WTC11 (cell line): ENCODE measurements around the gene PMS2. TPM values are rescaled to one million over a fixed set of nuclear protein-coding genes. Genes with fewer than 3 reads are reported as not detected.

Experiments
- ATAC-seq: fragments of 200-7000 bp; cut with Tn5 transposase; 2 replicates; pipeline ENCODE4 v1.10.0; 2021; ENCODE audit warnings: mild to moderate bottlenecking, moderate library complexity
- CTCF ChIA-PET: fragments of 300-600 bp; sonication (Branson Sonifier 250); formaldehyde crosslinking; loops from one replicate; lab custom pipeline; 2021; ENCODE audit warnings: antibody characterized with exemption; lab: Charles Lee
- POLR2A ChIA-PET: fragments of 350-600 bp; sonication (Branson Sonifier 250); formaldehyde crosslinking; loops from one replicate; lab custom pipeline; 2021; ENCODE audit warnings: antibody characterized with exemption; lab: Charles Lee
- DNase-seq: peaks from one replicate; pipeline ENCODE4 v3.0.0; 2021; ENCODE audit warnings: low spot score
- H3K27ac Mint-ChIP-seq: 2 replicates; pipeline ENCODE4 v1.8.0; 2021; ENCODE audit warnings: mixed read lengths
- H3K27me3 Mint-ChIP-seq: 2 replicates; pipeline ENCODE4 v1.8.0; 2021; ENCODE audit warnings: low read depth, mild to moderate bottlenecking, moderate library complexity, mixed read lengths
- H3K36me3 Mint-ChIP-seq: 2 replicates; pipeline ENCODE4 v1.8.0; 2021; ENCODE audit warnings: mixed read lengths
- H3K4me1 Mint-ChIP-seq: 2 replicates; pipeline ENCODE4 v1.8.0; 2022; ENCODE audit warnings: mixed read lengths
- H3K4me3 Mint-ChIP-seq: 2 replicates; pipeline ENCODE4 v1.8.0; 2021; ENCODE audit warnings: mild to moderate bottlenecking, moderate library complexity, mixed read lengths
- H3K9me3 Mint-ChIP-seq: 2 replicates; pipeline ENCODE4 v1.8.0; 2021; ENCODE audit warnings: mixed read lengths
- FOXK1 ChIP-seq: sonication (generic); formaldehyde crosslinking; IDR thresholded peaks from 2 replicates; pipeline ENCODE4 v1.8.0; 2022; ENCODE audit warnings: mild to moderate bottlenecking, moderate library complexity, missing genetic modification reagents
- FOXP1 ChIP-seq: sonication (generic); formaldehyde crosslinking; IDR thresholded peaks from 2 replicates; pipeline ENCODE4 v1.8.0; 2022; ENCODE audit warnings: missing genetic modification reagents, mild to moderate bottlenecking, moderate library complexity, borderline replicate concordance
- NR1H2 ChIP-seq: sonication (generic); formaldehyde crosslinking; IDR thresholded peaks from 2 replicates; pipeline ENCODE4 v1.9.0; 2021; ENCODE audit warnings: mild to moderate bottlenecking, moderate library complexity, missing genetic modification reagents
- OVOL2 ChIP-seq: fragments of 250-450 bp; sonication (Bioruptor Pico); IDR thresholded peaks from 2 replicates; pipeline ENCODE4 v1.9.0; 2021; ENCODE audit warnings: mild to moderate bottlenecking, borderline replicate concordance
- SP1 ChIP-seq: sonication (generic); formaldehyde crosslinking; conservative IDR thresholded peaks from 2 replicates; pipeline ENCODE4 v1.8.1; 2022; ENCODE audit warnings: missing genetic modification reagents
- ZNF138 ChIP-seq: sonication (generic); formaldehyde crosslinking; conservative IDR thresholded peaks from 2 replicates; pipeline ENCODE4 v1.8.1; 2022; ENCODE audit warnings: mild to moderate bottlenecking, moderate library complexity, missing genetic modification reagents
- total RNA-seq: library from RNA; stranded (reverse); gene quantifications from 3 replicates; pipeline ENCODE4 v1.2.3, GENCODE V29; 2021
- TF ChIP-seq, protein P1 (sequence below): fragments of 250-450 bp; sonication (Bioruptor Pico); IDR thresholded peaks from 2 replicates; pipeline ENCODE4 v1.9.0; 2021; ENCODE audit warnings: mild to moderate bottlenecking
- TF ChIP-seq, protein P2 (sequence below): sonication (generic); formaldehyde crosslinking; IDR thresholded peaks from 2 replicates; pipeline ENCODE4 v1.8.0; 2023; ENCODE audit warnings: mild to moderate bottlenecking, missing genetic modification reagents
- TF ChIP-seq, protein P3 (sequence below): fragments of 250-450 bp; sonication (Bioruptor Pico); IDR thresholded peaks from 2 replicates; pipeline ENCODE4 v2.1.2; 2022; ENCODE audit warnings: mild to moderate bottlenecking, moderate library complexity
- TF ChIP-seq, protein P4 (sequence below): fragments of 250-450 bp; sonication (Bioruptor Pico); IDR thresholded peaks from 2 replicates; pipeline ENCODE4 v1.9.0; 2021; ENCODE audit warnings: mild to moderate bottlenecking, borderline replicate concordance
- TF ChIP-seq, protein P5 (sequence below): sonication (generic); formaldehyde crosslinking; IDR thresholded peaks from 2 replicates; pipeline ENCODE4 v1.8.1; 2023; ENCODE audit warnings: mild to moderate bottlenecking, missing genetic modification reagents
- TF ChIP-seq, protein P6 (sequence below): sonication (generic); formaldehyde crosslinking; IDR thresholded peaks from 2 replicates; pipeline ENCODE4 v1.8.0; 2022; ENCODE audit warnings: mild to moderate bottlenecking, missing genetic modification reagents
- TF ChIP-seq, protein P7 (sequence below): sonication (generic); formaldehyde crosslinking; IDR thresholded peaks from 2 replicates; pipeline ENCODE4 v1.8.0; 2023; ENCODE audit warnings: missing genetic modification reagents

PMS2 gene
- total RNA-seq, 1 experiment from 2014 or later: 14.6 TPM

DNA sequence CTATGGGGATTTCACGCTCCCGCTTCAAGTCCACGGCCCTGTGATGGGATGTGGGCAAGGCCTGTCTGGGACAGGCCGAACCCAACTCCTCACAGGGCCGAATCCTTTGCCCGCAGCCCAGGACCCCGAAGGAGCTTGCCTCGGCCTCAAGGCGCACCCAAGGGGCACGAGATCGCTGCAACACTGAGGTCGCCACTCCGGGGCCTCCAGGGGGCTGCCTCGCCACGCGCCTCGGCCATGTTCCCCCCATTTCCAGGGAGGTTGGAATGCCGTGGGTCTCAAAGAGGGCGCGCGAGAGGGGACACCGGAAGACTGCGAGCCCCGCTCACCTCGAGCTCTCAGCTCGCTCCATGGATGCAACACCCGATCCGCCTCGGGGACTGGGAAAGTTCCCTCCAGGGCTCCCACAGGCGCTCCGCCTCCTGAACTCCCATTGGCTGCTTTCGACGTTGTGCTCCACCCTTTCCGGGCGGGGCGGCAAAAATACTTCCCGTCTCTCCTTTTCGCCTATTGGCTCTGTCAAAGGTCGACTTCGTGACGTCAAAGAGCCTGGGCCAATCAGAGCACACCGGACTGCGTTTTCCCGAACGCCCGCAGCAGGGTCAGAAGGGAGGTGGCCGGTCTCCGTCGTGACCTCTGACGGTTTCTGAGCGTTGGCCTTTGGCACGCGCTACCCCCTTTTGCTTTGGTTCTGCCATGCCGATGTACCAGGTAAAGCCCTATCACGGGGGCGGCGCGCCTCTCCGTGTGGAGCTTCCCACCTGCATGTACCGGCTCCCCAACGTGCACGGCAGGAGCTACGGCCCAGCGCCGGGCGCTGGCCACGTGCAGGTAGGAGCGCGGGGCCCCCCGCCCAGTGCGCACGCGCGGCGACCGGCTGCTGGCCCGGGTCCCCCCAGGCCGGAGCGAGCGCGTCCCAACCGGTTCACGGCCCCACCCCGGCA is at the start of gene PMS2, which contains the start of gene AIMP2 (continued):
- TF ChIP-seq, protein P1, sequence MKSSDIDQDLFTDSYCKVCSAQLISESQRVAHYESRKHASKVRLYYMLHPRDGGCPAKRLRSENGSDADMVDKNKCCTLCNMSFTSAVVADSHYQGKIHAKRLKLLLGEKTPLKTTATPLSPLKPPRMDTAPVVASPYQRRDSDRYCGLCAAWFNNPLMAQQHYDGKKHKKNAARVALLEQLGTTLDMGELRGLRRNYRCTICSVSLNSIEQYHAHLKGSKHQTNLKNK (CRISPR knock-in tag): no peak
- TF ChIP-seq, protein P2, sequence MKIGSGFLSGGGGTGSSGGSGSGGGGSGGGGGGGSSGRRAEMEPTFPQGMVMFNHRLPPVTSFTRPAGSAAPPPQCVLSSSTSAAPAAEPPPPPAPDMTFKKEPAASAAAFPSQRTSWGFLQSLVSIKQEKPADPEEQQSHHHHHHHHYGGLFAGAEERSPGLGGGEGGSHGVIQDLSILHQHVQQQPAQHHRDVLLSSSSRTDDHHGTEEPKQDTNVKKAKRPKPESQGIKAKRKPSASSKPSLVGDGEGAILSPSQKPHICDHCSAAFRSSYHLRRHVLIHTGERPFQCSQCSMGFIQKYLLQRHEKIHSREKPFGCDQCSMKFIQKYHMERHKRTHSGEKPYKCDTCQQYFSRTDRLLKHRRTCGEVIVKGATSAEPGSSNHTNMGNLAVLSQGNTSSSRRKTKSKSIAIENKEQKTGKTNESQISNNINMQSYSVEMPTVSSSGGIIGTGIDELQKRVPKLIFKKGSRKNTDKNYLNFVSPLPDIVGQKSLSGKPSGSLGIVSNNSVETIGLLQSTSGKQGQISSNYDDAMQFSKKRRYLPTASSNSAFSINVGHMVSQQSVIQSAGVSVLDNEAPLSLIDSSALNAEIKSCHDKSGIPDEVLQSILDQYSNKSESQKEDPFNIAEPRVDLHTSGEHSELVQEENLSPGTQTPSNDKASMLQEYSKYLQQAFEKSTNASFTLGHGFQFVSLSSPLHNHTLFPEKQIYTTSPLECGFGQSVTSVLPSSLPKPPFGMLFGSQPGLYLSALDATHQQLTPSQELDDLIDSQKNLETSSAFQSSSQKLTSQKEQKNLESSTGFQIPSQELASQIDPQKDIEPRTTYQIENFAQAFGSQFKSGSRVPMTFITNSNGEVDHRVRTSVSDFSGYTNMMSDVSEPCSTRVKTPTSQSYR (CRISPR knock-in tag): no peak
- TF ChIP-seq, protein P3, sequence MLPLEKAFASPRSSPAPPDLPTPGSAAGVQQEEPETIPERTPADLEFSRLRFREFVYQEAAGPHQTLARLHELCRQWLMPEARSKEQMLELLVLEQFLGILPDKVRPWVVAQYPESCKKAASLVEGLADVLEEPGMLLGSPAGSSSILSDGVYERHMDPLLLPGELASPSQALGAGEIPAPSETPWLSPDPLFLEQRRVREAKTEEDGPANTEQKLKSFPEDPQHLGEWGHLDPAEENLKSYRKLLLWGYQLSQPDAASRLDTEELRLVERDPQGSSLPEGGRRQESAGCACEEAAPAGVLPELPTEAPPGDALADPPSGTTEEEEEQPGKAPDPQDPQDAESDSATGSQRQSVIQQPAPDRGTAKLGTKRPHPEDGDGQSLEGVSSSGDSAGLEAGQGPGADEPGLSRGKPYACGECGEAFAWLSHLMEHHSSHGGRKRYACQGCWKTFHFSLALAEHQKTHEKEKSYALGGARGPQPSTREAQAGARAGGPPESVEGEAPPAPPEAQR (CRISPR knock-in tag): no peak
- TF ChIP-seq, protein P4, sequence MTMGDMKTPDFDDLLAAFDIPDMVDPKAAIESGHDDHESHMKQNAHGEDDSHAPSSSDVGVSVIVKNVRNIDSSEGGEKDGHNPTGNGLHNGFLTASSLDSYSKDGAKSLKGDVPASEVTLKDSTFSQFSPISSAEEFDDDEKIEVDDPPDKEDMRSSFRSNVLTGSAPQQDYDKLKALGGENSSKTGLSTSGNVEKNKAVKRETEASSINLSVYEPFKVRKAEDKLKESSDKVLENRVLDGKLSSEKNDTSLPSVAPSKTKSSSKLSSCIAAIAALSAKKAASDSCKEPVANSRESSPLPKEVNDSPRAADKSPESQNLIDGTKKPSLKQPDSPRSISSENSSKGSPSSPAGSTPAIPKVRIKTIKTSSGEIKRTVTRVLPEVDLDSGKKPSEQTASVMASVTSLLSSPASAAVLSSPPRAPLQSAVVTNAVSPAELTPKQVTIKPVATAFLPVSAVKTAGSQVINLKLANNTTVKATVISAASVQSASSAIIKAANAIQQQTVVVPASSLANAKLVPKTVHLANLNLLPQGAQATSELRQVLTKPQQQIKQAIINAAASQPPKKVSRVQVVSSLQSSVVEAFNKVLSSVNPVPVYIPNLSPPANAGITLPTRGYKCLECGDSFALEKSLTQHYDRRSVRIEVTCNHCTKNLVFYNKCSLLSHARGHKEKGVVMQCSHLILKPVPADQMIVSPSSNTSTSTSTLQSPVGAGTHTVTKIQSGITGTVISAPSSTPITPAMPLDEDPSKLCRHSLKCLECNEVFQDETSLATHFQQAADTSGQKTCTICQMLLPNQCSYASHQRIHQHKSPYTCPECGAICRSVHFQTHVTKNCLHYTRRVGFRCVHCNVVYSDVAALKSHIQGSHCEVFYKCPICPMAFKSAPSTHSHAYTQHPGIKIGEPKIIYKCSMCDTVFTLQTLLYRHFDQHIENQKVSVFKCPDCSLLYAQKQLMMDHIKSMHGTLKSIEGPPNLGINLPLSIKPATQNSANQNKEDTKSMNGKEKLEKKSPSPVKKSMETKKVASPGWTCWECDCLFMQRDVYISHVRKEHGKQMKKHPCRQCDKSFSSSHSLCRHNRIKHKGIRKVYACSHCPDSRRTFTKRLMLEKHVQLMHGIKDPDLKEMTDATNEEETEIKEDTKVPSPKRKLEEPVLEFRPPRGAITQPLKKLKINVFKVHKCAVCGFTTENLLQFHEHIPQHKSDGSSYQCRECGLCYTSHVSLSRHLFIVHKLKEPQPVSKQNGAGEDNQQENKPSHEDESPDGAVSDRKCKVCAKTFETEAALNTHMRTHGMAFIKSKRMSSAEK: 0 out of 2 replicates have a peak, but pooled peaks have one; percentile 48
- TF ChIP-seq, protein P5, sequence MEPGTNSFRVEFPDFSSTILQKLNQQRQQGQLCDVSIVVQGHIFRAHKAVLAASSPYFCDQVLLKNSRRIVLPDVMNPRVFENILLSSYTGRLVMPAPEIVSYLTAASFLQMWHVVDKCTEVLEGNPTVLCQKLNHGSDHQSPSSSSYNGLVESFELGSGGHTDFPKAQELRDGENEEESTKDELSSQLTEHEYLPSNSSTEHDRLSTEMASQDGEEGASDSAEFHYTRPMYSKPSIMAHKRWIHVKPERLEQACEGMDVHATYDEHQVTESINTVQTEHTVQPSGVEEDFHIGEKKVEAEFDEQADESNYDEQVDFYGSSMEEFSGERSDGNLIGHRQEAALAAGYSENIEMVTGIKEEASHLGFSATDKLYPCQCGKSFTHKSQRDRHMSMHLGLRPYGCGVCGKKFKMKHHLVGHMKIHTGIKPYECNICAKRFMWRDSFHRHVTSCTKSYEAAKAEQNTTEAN: no peak; the same call in none of the 2 replicates
- peak; percentile 85 for TF ChIP-seq FOXK1 (CRISPR knock-in tag)
- peak; percentile 91 for TF ChIP-seq SP1 (CRISPR knock-in tag)
- TF ChIP-seq NR1H2: no peak
- TF ChIP-seq OVOL2 (CRISPR knock-in tag): no peak
- TF ChIP-seq ZNF138 (CRISPR knock-in tag): peak; percentile 84; the same call in 1 of the 2 replicates

DNA sequence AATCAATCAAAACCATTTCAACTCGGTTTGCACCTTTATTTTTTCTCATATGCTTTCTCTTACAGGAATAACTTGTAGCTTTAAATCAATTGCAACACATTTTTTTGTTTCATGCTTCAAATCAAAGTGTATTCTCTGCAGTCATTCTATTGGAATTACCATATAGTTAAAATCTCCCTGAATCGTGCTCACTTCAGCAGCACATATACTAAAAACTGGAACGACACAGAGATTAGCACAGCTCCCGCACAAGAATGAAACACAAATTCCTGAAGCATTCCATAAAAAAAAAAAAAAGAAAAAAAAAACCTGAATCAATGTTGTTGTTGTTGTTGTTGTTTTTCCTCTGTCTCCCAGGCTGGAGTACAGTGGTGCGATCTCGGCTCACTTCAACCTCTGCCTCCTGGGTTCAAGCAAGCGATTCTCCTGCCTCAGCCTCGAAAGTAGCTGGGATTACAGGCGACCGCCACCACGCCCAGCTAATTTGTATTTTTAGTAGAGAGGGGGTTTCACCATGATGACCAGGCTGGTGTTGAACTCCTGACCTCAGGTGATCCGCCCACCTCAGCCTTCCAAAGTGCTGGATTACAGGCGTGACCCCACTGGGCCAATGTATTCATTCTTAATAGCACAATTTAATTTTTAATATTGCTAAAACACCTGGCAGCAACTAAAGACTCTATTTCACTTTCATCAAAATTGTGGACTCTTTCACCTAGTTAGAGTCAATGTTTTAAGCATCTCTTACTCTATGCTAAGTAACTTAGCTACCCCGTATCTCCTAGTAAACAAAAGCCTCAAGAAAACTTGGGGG is 48.7 kb upstream of the PMS2 start:
- peak overlapping the region; percentile 98 for H3K4me3 Mint-ChIP-seq
- peak overlapping the region; percentile 90 for H3K27ac Mint-ChIP-seq
- peaks cover 15% of the 10 kb centered on the region for H3K4me1 Mint-ChIP-seq
- ChIA-PET POLR2A (no interaction called here), CTCF (interaction anchor here (0.6 to 1.2 kb wide), 4 partner anchors 45 to 266 kb away, joined by 3 read pairs; no protein-coding TSS in a partner anchor)
- no peaks in the 10 kb centered on the region for H3K27me3 Mint-ChIP-seq
- H3K36me3 Mint-ChIP-seq: peaks cover 13% of the 10 kb centered on the region
- TF ChIP-seq, protein P6, sequence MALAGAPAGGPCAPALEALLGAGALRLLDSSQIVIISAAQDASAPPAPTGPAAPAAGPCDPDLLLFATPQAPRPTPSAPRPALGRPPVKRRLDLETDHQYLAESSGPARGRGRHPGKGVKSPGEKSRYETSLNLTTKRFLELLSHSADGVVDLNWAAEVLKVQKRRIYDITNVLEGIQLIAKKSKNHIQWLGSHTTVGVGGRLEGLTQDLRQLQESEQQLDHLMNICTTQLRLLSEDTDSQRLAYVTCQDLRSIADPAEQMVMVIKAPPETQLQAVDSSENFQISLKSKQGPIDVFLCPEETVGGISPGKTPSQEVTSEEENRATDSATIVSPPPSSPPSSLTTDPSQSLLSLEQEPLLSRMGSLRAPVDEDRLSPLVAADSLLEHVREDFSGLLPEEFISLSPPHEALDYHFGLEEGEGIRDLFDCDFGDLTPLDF: no peak
- TF ChIP-seq FOXP1 (CRISPR knock-in tag): no peak
- TF ChIP-seq, protein P7, sequence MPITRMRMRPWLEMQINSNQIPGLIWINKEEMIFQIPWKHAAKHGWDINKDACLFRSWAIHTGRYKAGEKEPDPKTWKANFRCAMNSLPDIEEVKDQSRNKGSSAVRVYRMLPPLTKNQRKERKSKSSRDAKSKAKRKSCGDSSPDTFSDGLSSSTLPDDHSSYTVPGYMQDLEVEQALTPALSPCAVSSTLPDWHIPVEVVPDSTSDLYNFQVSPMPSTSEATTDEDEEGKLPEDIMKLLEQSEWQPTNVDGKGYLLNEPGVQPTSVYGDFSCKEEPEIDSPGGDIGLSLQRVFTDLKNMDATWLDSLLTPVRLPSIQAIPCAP: no peak
- no peak for TF ChIP-seq FOXK1 (CRISPR knock-in tag)
- TF ChIP-seq SP1 (CRISPR knock-in tag): no peak
- DNase-seq: no peak
- no peak for ATAC-seq
- no peaks in the 10 kb centered on the region for H3K9me3 Mint-ChIP-seq
